Pons (tissue), 1 donor: Measurements from ENCODE around the gene MBD2.
"Not testable (repeated sequence)": the region's sequence is repeated elsewhere in the genome, so short reads cannot be mapped to it uniquely, and the experiment has no call there.

ENCODE experiments used
- DNase-seq: peaks from one replicate; pipeline ENCODE4 v3.0.0-alpha.2; 2016; ENCODE audit warnings: low spot score

The MBD2 gene

DNA sequence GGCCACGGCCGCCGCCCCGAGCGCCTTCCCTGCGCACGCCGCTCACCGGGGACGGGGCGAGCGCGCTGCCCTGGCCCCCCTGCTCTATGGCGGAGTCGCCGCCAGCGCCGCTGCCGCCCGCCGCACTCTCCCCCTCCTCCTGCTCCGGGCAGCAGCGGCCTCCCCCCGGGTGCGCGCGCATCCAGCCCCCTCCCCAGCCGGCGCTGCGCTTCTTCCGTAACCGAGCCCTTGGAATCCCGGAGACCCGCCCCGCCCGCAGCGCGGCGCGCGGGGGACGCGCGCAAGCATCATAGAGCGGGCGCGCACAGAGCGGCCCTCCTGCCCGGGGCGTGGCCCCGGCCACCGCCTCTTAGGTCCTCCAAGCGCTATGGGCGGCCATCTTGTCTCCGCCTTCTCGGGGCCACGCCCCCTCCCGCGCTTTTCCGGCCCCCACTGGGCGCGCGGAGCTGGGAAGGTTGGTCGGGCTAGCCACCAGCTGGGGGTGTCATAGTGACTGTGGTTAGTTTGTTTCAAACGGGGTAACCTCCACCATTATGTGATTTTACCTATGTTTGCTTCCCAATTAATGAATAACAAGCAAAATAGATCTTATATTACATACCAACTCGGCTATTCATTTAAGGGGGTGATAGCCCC lies at the start of gene MBD2:
MBD2 (minus strand) TSS at position 291 of the 636 bp plus-strand sequence; CDS start at position 181, 110 bp downstream.
- peak; percentile 97 for DNase-seq

DNA sequence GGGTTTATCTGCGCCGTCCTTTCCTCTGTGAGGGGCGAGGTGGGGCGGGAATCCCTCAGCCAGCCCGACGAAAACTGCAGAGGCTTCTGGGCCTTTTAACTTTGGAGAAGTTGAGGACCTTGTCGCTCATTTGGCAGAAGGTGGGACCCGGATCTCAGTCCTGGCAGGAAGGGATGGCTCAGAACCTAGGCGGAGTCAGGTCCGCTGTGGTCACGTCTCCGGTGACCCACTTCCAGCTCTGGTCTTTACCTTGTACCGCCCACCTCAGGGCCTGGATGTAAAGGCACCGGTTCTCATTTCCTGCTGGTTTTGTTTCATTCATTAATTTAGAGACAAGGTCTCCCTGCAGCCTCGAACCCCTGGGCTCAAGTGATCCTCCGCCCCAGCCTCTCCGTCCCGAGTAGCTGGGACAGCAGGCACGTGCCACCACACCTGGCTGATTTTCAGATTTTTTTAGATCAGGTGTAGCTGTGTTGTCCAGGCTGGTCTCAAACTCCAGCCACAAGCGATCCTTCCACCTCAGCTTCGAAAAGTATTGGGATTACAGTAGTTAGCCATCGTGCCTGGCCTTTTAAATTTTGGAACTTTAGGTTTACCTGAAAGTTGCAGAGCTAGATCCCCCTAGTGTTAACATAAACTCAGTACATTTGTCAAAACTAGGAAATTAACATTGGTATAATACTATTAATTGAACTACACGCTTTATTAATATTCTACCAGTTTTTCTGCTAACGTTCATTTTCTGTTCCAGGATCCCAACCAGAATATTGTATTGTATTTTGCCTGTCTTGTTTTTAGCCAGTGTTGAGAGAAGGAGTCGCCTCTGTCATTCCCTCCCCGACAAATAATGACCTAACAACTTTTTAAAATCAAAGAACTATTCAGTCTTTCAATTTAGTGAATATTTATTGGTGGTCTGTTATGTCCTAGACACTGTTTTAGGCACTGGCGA lies 45.7 kb upstream of the MBD2 start:
- DNase-seq: peak; percentile 28

DNA sequence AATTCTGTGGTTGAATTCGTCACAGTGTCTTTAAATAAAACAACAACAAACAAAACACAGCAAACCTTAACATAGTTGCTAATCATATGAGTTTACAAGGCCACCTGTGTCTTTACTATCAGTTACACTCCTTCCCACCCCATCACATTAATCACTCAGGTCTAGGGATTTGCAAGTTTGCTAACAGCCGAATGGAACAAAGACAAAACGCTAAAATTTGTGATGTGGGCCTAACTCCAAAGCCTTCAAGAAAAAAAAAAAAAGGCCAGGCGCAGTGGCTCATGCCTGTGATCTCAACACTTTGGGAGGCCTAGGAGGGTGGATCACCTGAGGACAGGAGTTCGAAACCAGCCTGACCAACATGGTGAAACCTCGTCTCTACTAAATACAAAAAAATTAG lies 44.3 kb upstream of the MBD2 start:
- DNase-seq: peak; percentile 25

DNA sequence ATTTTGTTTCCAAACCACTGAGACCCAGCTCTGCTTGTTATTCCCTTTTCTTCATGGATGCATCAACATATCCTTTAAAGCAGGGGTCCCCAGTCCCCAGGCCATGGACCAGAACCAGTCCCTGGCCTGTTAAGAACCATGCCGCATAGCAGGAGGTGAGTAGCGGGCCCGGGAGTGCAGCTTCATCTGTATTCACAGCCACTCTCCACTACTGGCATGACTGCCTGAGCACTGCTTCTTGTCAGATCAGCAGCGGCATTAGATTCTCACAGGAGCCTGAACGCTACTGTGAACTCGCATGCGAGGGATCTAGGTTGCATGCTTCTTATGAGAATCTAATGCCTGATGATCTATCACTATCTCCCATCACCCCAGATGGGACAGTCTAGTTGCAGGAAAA lies 43.2 kb upstream of the MBD2 start:
- DNase-seq: no peak

- no peak for DNase-seq
Measured at GRCh38 chr18:54263904-54264336, 39.5 kb upstream of the MBD2 start.

- no peak for DNase-seq
Measured at GRCh38 chr18:54261894-54262293, 37.4 kb upstream of the MBD2 start.

DNA sequence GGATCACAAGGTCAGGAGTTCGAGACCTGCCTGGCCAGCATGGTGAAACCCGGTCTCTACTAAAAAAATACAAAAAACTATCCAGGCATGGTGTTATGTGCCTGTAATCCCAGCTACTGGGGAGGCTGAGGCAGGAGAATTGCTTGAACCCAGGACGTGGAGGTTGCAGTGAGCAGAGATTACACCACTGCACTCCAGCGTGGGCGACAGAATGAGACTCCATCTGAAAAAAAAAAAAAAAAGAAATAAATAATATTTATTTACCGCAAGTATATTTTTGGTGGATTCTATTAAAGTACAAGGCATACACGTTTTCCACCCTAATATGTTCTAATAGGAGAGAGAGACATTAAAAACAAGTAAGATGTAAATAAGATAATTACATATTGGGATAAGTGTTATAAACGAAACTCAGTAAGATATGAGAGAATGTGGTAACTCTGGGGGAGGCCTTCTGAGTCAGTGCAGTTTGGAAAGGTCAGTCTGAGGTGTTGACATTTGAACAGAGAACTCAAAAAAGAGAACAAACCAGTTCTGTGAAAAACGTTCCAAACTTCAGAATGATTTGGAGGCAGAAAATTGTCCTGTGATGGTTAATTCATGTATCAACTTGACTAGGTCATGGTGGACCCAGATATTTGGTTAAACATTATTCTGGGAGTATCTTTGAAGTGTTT lies 36.1 kb upstream of the MBD2 start:
- DNase-seq: no peak

- DNase-seq: not testable (repeated sequence)
Measured at GRCh38 chr18:54257818-54258217, 33.3 kb upstream of the MBD2 start.

DNA sequence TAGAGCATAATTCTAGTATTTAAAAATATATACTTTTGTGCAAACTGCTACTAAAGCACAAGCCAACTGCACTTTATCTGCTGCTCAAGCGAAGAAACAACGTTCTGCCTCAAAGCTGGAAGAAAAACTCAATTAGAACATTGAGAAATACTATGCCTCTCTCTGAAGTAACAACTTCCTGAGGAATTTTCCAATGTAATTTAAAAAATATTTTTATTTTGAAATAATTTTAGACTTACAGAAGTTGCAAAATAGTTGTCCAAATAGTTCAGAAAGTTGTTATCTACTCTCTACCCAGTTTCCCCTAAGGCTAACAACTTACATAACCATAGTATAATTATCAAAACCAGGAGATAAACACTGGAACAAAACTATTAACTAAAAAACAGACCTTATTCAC lies 32.5 kb upstream of the MBD2 start:
- no peak for DNase-seq

DNA sequence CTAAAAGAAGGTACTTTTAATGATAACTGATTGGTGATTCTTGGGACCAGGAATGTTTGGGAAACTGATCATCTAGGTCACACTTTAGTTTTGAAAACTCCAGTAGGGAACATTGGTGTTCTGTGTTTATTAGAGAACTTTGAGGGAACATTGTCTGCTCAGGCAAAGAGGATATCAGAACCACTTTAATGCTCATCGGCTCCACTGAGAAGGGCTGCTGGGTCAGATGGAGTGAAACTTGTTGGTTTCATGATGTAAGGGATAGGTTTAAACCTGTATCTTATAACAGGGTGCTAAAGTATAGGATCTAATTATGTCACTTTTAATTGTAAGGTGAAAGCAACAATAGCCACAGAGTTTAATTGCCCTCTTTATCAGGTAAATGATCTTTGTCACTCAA lies 30.7 kb upstream of the MBD2 start:
- no peak for DNase-seq

GRCh38 chr18:54254265-54254758 lies 29.8 kb upstream of the MBD2 start:
- no peak for DNase-seq

DNA sequence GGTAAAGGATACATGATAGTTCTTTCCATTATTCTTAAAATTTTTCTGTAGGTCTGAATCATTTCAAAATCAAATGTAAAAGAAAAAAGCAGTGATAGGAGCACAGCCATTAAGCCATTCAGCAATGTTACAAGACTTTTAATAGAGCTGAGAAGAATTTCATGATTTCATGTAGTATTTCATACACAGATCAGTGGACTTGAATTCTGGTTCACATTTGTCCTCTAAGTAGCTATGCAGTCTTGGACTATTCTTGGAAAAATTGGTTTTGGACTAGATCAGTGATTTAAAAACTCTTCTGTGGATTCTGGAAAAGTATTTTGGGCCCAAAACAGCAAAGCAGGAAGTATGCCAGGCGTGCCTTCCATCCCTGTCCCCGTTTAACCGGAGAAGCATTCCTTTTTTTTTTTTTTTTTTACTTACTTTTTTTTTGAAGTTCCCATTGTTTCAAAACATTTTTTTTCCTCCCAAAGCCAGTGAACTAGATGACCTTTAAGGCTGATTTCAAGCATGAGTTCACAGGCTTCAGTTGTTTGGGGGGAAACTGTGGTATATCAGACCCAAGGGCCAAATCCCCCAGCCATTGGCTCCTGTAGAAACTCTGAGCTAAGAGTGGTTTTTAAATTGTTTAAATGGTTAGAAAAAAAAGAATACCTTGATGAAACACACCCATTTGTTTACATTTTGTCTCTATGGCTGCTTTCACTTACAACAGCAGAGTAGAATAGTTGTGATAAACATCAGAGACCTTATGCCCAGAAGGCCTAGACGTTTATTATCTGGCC lies 27.3 kb upstream of the MBD2 start:
- no peak for DNase-seq

DNA sequence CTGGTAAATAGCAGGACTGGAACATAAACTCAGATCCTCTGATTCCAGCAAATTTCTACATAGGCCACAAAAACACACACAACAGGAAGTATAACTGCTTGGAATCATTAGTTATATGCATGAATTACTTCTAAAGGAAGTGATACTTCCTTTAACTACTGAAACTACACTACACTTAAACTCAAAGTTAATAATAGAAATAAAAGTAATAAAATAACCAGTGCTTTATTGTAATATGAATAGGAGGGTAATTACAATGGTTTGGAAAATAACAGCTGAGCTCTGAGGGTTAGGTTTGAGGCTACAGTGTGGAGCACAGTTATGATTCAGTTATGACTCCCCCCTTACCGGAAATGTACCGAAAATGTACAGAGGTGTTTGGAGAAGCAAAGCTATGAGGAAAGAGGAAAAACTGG lies 26.4 kb upstream of the MBD2 start:
- no peak for DNase-seq

GRCh38 chr18:54247511-54248175 lies 23.2 kb upstream of the MBD2 start:
- DNase-seq: no peak

DNA sequence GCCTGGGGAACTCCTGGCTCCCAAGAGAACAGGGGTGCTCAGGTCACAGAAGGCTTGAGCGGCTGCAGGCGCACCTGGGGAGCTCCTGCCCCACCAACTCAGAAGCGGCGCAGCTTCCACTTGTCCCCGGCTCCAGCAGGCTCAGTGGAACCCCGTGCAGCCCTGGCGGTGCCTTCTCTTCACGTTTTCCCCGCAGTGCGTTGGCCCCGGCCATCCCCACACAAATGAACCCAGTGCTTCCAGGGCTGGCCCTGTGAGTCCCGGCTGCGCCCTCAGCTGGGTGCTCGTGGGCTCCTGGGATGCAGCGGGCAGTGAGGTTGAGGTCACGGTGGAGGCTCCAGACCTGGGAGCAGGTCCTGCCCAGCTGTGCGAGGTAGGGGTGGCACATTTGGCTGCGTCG lies 17.9 kb upstream of the MBD2 start:
- no peak for DNase-seq

DNA sequence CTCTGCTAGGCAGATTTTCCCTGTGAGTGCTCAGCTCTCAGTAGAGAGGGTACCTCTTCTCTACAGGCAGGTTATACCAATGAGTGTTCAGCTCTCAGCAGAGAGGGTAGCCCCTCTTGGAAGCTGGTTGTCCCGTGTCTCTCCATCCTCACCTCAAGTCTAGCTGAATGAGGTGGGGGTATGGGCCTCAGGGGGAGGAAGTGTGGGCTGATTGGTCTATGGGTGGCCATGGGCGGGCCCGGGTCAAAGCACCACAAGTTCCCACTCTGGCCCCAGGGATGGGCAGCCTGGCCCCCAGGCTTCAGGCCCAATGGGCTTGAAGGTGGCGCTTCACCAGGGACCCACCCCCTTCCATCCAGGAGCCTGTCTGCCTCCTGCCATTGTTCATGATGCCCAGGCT lies 17.0 kb upstream of the MBD2 start:
- DNase-seq: no peak

DNA sequence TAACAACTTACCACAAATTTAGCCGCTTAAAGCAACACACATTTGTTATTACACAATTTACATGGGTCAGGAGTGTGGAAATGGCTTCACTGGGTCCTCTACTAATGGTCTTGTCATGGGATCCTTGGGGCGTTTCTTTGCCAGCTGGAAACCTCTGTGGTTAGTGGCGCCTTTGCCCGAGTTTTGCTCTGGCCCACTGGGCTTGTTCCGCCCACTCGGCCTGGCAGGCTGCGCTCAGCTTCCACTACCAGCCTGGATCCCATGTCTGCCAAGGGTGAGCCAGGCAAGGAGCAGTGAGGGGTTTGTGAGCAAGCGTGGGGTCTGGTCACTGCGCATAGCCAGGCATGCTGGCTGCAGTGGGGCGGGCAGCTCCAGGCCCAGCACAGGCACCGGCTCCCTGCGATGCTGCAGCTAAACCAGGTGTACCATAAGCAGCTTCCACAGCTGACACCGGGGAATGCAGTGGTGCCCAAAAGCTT lies 16.2 kb upstream of the MBD2 start:
- DNase-seq: no peak

DNA sequence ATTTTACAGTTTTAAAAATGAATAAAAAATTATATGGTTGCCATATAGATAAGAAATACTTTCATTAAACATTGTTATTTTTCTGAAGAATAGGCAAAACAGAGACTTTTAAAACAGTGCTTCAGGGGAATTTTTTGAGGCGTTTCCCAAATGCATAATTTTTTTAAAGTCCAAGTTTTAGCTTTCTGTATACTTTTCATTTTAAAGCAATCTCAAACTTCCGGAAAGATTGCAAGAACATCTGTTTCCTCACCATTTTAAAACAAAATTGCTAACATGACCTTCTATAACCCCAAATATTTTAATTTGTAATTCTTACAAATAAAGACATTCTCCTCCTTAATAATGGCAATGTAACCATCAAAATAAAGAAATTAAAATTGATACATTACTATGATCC lies 15.1 kb upstream of the MBD2 start:
- DNase-seq: no peak

DNA sequence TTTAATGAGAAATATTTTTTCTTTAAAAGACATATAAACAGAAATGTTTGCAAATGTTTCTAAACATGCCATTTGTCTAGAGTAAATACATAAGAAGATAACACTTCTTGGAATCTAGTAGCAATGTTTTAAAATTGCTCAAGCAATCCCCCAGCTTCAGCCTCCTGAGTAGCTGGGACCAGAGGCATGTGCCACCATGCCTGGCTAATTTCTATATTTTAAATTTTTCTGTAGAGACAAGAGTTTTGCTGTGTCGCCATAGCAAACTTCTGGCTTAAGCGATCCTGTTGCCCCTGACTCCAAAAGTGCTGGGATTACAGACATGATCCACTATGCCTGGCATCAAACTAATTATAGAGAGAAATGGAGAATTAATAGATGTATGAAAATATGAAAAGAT lies 14.6 kb upstream of the MBD2 start:
- DNase-seq: no peak

DNA sequence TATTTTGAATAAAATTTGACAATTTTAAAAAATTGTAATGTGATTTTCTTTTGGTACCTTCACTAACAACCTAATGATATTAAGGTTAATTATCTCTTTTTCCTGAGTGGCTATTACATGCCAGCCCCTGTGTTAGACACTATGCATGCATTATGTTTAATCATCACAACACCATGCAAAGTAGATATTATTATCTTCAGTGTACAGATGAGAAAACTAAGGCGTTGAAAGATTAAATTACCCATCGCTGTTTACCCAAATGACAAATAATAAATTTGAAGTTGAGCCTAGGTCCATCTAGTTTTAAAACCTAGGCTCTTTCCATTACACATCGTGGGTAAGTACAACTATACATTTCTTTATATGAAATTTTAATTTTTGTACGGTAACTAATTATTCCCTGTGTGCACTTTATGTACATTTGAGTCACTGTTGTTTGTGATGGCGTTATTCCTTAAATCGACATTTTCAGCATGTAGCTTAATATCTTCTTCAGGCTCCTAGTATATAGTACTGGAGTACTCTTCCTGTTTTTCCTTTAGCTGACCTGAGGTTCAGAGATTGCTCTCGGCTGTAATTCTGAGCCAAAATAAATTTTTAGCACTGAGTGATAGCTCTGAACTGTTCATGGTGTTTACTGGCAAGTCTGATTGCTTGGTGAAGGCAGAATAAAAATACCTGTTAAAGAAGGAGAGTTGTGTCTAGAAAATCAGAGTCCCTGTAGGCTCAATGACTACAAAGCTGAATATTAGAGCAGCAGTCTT lies 13.9 kb upstream of the MBD2 start:
- DNase-seq: no peak
